HEK293 (cell line): Measurements from ENCODE around the gene EXOC7.

Experiments used
- GLI4 ChIP-seq: fragments of 450-650 bp; formaldehyde crosslinking; IDR thresholded peaks from 2 replicates; pipeline ENCODE4 v1.5.1; 2016; ENCODE audit warnings: missing biosample characterization, missing genetic modification characterization
- HOXA7 ChIP-seq: sonication (generic); formaldehyde crosslinking; IDR thresholded peaks from 2 replicates; pipeline ENCODE4 v1.8.1; 2022; ENCODE audit warnings: missing genetic modification reagents, borderline replicate concordance
- IKZF3 ChIP-seq: fragments of 450-650 bp; IDR thresholded peaks from 2 replicates; pipeline ENCODE4 v1.5.0; 2018; ENCODE audit warnings: missing biosample characterization, mild to moderate bottlenecking, missing genetic modification characterization, moderate library complexity
- KLF1 ChIP-seq: fragments of 450-650 bp; formaldehyde crosslinking; IDR thresholded peaks from 2 replicates; pipeline ENCODE4 v1.5.1; 2016; ENCODE audit warnings: missing biosample characterization, missing genetic modification characterization
- MZF1 ChIP-seq: fragments of 450-650 bp; formaldehyde crosslinking; IDR thresholded peaks from 2 replicates; pipeline ENCODE4 v1.5.1; 2017; ENCODE audit warnings: missing biosample characterization, missing genetic modification characterization, borderline replicate concordance
- PRDM1 ChIP-seq: fragments of 450-650 bp; formaldehyde crosslinking; IDR thresholded peaks from 2 replicates; pipeline ENCODE4; 2016; ENCODE audit warnings: missing biosample characterization, missing genetic modification characterization
- RBAK ChIP-seq: fragments of 450-650 bp; formaldehyde crosslinking; IDR thresholded peaks from 2 replicates; pipeline ENCODE4 v1.5.1; 2016; ENCODE audit warnings: missing biosample characterization, missing genetic modification characterization
- ZBTB20 ChIP-seq: fragments of 450-650 bp; formaldehyde crosslinking; IDR thresholded peaks from 2 replicates; pipeline ENCODE4 v1.5.1; 2016; ENCODE audit warnings: missing biosample characterization, missing genetic modification characterization
- ZBTB8A ChIP-seq: fragments of 450-650 bp; formaldehyde crosslinking; IDR thresholded peaks from 2 replicates; pipeline ENCODE4 v1.5.1; 2016; ENCODE audit warnings: missing biosample characterization, missing genetic modification characterization
- ZEB2 ChIP-seq: fragments of 450-650 bp; formaldehyde crosslinking; IDR thresholded peaks from 2 replicates; pipeline ENCODE4 v1.5.1; 2016; ENCODE audit warnings: missing biosample characterization, missing genetic modification characterization
- ZFHX2 ChIP-seq: fragments of 450-650 bp; formaldehyde crosslinking; conservative IDR thresholded peaks from 2 replicates; pipeline ENCODE4 v1.5.1; 2016; ENCODE audit warnings: missing biosample characterization, missing genetic modification characterization
- ZFP3 ChIP-seq: fragments of 450-650 bp; formaldehyde crosslinking; IDR thresholded peaks from 2 replicates; pipeline ENCODE4 v1.5.1; 2016; ENCODE audit warnings: low read depth, missing biosample characterization, missing genetic modification characterization
- ZFP37 ChIP-seq: fragments of 450-650 bp; formaldehyde crosslinking; IDR thresholded peaks from 2 replicates; pipeline ENCODE4 v1.5.1; 2016; ENCODE audit warnings: missing biosample characterization, missing genetic modification characterization
- ZFP69B ChIP-seq: fragments of 450-650 bp; formaldehyde crosslinking; IDR thresholded peaks from 2 replicates; pipeline ENCODE4 v1.5.1; 2016; ENCODE audit warnings: missing biosample characterization, missing genetic modification characterization
- ZNF202 ChIP-seq: fragments of 450-650 bp; formaldehyde crosslinking; IDR thresholded peaks from 2 replicates; pipeline ENCODE4 v1.5.1; 2016; ENCODE audit warnings: missing biosample characterization, missing genetic modification characterization, borderline replicate concordance
- ZNF214 ChIP-seq: fragments of 450-650 bp; formaldehyde crosslinking; IDR thresholded peaks from 2 replicates; pipeline ENCODE4 v1.5.1; 2017; ENCODE audit warnings: missing biosample characterization, mild to moderate bottlenecking, missing genetic modification characterization, borderline replicate concordance
- ZNF223 ChIP-seq: fragments of 450-650 bp; formaldehyde crosslinking; IDR thresholded peaks from 2 replicates; pipeline ENCODE4 v1.5.1; 2016; ENCODE audit warnings: missing biosample characterization, missing genetic modification characterization
- ZNF23 ChIP-seq: fragments of 450-650 bp; formaldehyde crosslinking; IDR thresholded peaks from 2 replicates; pipeline ENCODE4 v1.5.1; 2016; ENCODE audit warnings: missing biosample characterization, missing genetic modification characterization, borderline replicate concordance
- ZNF274 ChIP-seq, 2 experiments: fragments of 200-500 bp in 1 of 2; fragments of 450-650 bp in 1 of 2; sonication (Bioruptor generic) in 1 of 2; formaldehyde crosslinking in 1 of 2; IDR thresholded peaks; 2 replicates each; pipeline versions ENCODE4 v1.5.1 to v1.6.1; 2014 to 2016; ENCODE audit warnings: borderline replicate concordance in 1 of 2, inconsistent platforms in 1 of 2, low read length in 1 of 2, missing biosample characterization in 1 of 2, missing genetic modification characterization in 1 of 2
- ZNF302 ChIP-seq: fragments of 450-650 bp; formaldehyde crosslinking; IDR thresholded peaks from 2 replicates; pipeline ENCODE4 v1.5.1; 2016; ENCODE audit warnings: missing biosample characterization, missing genetic modification characterization, low read depth
- ZNF423 ChIP-seq: fragments of 450-650 bp; formaldehyde crosslinking; IDR thresholded peaks from 2 replicates; pipeline ENCODE4 v1.5.1; 2016; ENCODE audit warnings: missing biosample characterization, missing genetic modification characterization
- ZNF426 ChIP-seq: fragments of 450-650 bp; formaldehyde crosslinking; IDR thresholded peaks from 2 replicates; pipeline ENCODE4 v1.5.1; 2017; ENCODE audit warnings: missing biosample characterization, missing genetic modification characterization, mild to moderate bottlenecking, inconsistent platforms, moderate library complexity
- ZNF544 ChIP-seq: fragments of 450-650 bp; formaldehyde crosslinking; IDR thresholded peaks from 2 replicates; pipeline ENCODE4 v1.5.0; 2017; ENCODE audit warnings: missing biosample characterization, missing genetic modification characterization
- ZNF549 ChIP-seq: fragments of 450-650 bp; IDR thresholded peaks from 2 replicates; pipeline ENCODE4 v1.5.1; 2018; ENCODE audit warnings: missing biosample characterization, missing genetic modification characterization, mild to moderate bottlenecking, inconsistent platforms, moderate library complexity
- ZNF660 ChIP-seq: fragments of 450-650 bp; IDR thresholded peaks from 2 replicates; pipeline ENCODE4 v1.5.1; 2018; ENCODE audit warnings: missing biosample characterization, mild to moderate bottlenecking, missing genetic modification characterization
- ZNF776 ChIP-seq: fragments of 450-650 bp; formaldehyde crosslinking; IDR thresholded peaks from 2 replicates; pipeline ENCODE4 v1.5.0; 2017; ENCODE audit warnings: missing biosample characterization, missing genetic modification characterization, borderline replicate concordance
- ZNF785 ChIP-seq: fragments of 450-650 bp; formaldehyde crosslinking; IDR thresholded peaks from 2 replicates; pipeline ENCODE4 v1.5.1; 2016; ENCODE audit warnings: missing biosample characterization, missing genetic modification characterization
- ZNF830 ChIP-seq: fragments of 450-650 bp; IDR thresholded peaks from 2 replicates; pipeline ENCODE4 v1.5.0; 2018; ENCODE audit warnings: missing biosample characterization, missing genetic modification characterization, low read depth, mild to moderate bottlenecking, moderate library complexity
- TF ChIP-seq, protein P1 (sequence below): fragments of 450-650 bp; formaldehyde crosslinking; IDR thresholded peaks from 2 replicates; pipeline ENCODE4 v1.5.1; 2017; ENCODE audit warnings: missing biosample characterization, missing genetic modification characterization
- TF ChIP-seq, protein P2 (sequence below): fragments of 450-650 bp; formaldehyde crosslinking; IDR thresholded peaks from 2 replicates; pipeline ENCODE4 v1.5.1; 2016; ENCODE audit warnings: missing biosample characterization, missing genetic modification characterization
- TF ChIP-seq, protein P3 (sequence below): fragments of 450-650 bp; formaldehyde crosslinking; IDR thresholded peaks from 2 replicates; pipeline ENCODE4 v1.5.1; 2016; ENCODE audit warnings: missing biosample characterization, missing genetic modification characterization
- TF ChIP-seq, protein P4 (sequence below): fragments of 450-650 bp; formaldehyde crosslinking; IDR thresholded peaks from 2 replicates; pipeline ENCODE4 v1.5.1; 2016; ENCODE audit warnings: missing biosample characterization, missing genetic modification characterization

EXOC7 gene

GRCh38 chr17:76132574-76133338 is 29.2 kb upstream of the EXOC7 start (continued):
- TF ChIP-seq MZF1 (tag by site-specific recombination), result no peak
- 0 out of 2 replicates have a peak, but pooled peaks have one; percentile 32 for TF ChIP-seq ZNF423 (tag by site-specific recombination)
- no peak for TF ChIP-seq PRDM1 (tag by site-specific recombination)
- no peak for TF ChIP-seq ZNF202 (tag by site-specific recombination)
- TF ChIP-seq HOXA7 (CRISPR knock-in tag), result no peak
- no peak for TF ChIP-seq ZNF274 (IDR thresholded peaks at IDR 0.05; ENCODE audit: low read length)
- TF ChIP-seq ZNF274 (tag by site-specific recombination; IDR thresholded peaks at IDR 0.05; ENCODE audit: borderline replicate concordance), result no peak
- TF ChIP-seq RBAK (tag by site-specific recombination), result no peak
- TF ChIP-seq ZFP3 (tag by site-specific recombination), result no peak
- TF ChIP-seq ZBTB20 (tag by site-specific recombination), result no peak
- no peak for TF ChIP-seq ZNF23 (tag by site-specific recombination)
- TF ChIP-seq ZNF426 (tag by site-specific recombination), result no peak
- TF ChIP-seq ZNF785, result no peak
- TF ChIP-seq ZEB2 (tag by site-specific recombination), result no peak
- TF ChIP-seq ZNF223, result no peak
- no peak for TF ChIP-seq ZFP69B
- TF ChIP-seq, protein P1, sequence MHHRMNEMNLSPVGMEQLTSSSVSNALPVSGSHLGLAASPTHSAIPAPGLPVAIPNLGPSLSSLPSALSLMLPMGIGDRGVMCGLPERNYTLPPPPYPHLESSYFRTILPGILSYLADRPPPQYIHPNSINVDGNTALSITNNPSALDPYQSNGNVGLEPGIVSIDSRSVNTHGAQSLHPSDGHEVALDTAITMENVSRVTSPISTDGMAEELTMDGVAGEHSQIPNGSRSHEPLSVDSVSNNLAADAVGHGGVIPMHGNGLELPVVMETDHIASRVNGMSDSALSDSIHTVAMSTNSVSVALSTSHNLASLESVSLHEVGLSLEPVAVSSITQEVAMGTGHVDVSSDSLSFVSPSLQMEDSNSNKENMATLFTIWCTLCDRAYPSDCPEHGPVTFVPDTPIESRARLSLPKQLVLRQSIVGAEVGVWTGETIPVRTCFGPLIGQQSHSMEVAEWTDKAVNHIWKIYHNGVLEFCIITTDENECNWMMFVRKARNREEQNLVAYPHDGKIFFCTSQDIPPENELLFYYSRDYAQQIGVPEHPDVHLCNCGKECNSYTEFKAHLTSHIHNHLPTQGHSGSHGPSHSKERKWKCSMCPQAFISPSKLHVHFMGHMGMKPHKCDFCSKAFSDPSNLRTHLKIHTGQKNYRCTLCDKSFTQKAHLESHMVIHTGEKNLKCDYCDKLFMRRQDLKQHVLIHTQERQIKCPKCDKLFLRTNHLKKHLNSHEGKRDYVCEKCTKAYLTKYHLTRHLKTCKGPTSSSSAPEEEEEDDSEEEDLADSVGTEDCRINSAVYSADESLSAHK (tag by site-specific recombination), result no peak
- no peak for TF ChIP-seq ZNF544
- peak; percentile 70 for TF ChIP-seq ZFHX2 (tag by site-specific recombination)
- TF ChIP-seq, protein P2, sequence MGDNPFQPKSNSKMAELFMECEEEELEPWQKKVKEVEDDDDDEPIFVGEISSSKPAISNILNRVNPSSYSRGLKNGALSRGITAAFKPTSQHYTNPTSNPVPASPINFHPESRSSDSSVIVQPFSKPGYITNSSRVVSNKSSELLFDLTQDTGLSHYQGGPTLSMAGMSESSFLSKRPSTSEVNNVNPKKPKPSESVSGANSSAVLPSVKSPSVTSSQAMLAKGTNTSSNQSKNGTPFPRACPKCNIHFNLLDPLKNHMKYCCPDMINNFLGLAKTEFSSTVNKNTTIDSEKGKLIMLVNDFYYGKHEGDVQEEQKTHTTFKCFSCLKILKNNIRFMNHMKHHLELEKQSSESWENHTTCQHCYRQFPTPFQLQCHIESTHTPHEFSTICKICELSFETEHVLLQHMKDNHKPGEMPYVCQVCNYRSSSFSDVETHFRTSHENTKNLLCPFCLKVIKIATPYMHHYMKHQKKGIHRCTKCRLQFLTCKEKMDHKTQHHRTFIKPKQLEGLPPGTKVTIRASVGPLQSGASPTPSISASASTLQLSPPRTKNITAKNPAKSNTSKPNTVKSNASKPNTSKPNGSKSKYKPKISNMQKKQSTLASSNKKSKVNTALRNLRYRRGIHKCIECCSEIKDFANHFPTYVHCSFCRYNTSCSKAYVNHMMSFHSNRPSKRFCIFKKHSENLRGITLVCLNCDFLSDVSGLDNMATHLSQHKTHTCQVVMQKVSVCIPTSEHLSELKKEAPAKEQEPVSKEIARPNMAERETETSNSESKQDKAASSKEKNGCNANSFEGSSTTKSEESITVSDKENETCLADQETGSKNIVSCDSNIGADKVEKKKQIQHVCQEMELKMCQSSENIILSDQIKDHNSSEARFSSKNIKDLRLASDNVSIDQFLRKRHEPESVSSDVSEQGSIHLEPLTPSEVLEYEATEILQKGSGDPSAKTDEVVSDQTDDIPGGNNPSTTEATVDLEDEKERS, result no peak
- TF ChIP-seq ZNF830 (tag by site-specific recombination), result no peak
- no peak for TF ChIP-seq ZNF549 (tag by site-specific recombination)
- TF ChIP-seq, protein P3, sequence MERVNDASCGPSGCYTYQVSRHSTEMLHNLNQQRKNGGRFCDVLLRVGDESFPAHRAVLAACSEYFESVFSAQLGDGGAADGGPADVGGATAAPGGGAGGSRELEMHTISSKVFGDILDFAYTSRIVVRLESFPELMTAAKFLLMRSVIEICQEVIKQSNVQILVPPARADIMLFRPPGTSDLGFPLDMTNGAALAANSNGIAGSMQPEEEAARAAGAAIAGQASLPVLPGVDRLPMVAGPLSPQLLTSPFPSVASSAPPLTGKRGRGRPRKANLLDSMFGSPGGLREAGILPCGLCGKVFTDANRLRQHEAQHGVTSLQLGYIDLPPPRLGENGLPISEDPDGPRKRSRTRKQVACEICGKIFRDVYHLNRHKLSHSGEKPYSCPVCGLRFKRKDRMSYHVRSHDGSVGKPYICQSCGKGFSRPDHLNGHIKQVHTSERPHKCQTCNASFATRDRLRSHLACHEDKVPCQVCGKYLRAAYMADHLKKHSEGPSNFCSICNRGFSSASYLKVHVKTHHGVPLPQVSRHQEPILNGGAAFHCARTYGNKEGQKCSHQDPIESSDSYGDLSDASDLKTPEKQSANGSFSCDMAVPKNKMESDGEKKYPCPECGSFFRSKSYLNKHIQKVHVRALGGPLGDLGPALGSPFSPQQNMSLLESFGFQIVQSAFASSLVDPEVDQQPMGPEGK (tag by site-specific recombination), result no peak
- peak; percentile 94 for TF ChIP-seq KLF1 (tag by site-specific recombination)
- TF ChIP-seq ZBTB8A (tag by site-specific recombination), result no peak
- TF ChIP-seq ZFP37, result no peak
- TF ChIP-seq, protein P4, sequence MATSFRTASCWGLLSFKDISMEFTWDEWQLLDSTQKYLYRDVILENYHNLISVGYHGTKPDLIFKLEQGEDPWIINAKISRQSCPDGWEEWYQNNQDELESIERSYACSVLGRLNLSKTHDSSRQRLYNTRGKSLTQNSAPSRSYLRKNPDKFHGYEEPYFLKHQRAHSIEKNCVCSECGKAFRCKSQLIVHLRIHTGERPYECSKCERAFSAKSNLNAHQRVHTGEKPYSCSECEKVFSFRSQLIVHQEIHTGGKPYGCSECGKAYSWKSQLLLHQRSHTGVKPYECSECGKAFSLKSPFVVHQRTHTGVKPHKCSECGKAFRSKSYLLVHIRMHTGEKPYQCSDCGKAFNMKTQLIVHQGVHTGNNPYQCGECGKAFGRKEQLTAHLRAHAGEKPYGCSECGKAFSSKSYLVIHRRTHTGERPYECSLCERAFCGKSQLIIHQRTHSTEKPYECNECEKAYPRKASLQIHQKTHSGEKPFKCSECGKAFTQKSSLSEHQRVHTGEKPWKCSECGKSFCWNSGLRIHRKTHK (tag by site-specific recombination), result no peak
- no peak for TF ChIP-seq ZNF776 (tag by site-specific recombination)
- TF ChIP-seq GLI4 (tag by site-specific recombination), result no peak
- TF ChIP-seq ZNF214 (tag by site-specific recombination), result no peak
- TF ChIP-seq ZNF660 (tag by site-specific recombination), result no peak
- no peak for TF ChIP-seq ZNF302 (tag by site-specific recombination)
- TF ChIP-seq IKZF3, result peak; percentile 46; the same call in 1 of the 2 replicates
